GM18526 (cell line): Measurements from ENCODE around the gene SLC24A4.

Experiments
- POLR2A ChIP-seq: IDR thresholded peaks from 3 replicates; pipeline ENCODE4 v1.6.1; 2011; ENCODE audit not compliant: insufficient read length; ENCODE audit errors: extremely low read depth

Gene SLC24A4

DNA sequence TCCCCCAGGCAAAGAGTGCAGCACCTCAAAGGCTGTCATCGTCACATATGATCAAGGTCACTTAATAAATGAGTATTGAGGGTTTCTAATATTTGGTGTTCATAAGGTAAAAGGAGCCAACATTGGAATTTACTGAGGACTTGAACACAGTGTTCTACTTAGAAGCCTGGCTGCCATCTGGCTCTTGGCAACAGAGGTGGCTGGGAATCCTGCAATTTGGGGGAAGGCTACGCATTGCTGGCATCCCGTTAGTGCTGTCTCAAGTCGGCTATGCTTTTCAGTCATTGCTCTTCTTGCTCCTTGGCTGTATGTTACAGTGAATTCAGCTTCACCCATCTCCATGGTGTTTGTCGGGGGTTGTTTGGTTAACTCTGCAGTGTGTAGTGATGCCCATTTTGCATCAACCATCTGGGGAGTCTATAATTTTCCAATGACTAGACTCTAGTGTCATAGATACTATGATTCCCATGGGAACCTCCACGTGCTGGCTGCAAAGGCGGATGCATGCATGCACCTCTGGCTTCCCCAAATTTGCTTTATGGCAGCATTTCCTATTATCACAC lies 12.9 kb upstream of the SLC24A4 start:
- TF ChIP-seq POLR2A: no peak

DNA sequence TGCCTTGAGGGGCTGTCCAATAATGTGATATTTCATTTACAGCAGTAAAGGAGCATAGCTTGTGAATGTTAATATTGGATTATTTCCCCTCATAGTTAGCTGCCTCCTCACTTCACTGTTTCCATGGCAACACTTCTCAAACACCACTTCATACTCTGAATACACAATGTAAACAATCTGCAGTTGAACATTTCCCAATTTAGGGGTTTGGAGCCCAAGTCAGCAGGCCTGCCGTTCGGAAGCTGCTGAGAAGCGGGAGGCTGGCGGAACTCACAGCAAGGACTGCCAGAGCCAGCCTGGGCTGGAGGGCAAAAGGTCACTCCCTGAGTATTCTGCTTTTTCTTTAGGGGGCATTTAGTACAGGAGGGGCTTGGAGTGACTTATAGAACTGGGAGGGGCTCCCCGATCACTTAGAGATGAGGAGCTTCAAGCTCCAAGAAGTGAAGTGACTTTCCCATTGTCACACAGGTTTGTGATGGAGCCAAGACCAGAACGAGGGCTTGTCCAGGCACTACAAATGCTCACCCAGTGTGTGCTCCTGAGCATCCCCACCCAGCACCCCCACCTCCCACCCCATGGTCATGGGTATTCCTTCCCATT lies 12.1 kb upstream of the SLC24A4 start:
- no peak for TF ChIP-seq POLR2A

DNA sequence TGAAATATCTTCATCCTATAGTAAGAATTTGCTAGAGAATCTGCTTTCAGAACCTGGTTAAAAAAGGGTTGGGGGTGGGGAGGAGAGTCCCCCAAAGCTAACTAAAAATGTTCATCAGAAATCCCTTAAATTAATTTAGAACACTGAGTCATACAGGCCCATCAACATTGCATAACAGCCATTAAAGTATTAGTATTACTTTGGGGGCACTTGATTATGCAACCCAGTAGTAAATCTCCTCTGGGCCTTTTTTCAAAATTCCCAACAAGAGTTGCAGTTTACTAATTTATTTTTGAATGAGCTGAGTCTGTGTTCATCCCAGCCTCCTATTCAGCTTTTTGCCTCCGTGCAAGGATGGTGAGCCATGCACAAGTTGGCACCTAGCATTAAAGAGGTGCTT lies 8.8 kb upstream of the SLC24A4 start:
- TF ChIP-seq POLR2A: no peak

DNA sequence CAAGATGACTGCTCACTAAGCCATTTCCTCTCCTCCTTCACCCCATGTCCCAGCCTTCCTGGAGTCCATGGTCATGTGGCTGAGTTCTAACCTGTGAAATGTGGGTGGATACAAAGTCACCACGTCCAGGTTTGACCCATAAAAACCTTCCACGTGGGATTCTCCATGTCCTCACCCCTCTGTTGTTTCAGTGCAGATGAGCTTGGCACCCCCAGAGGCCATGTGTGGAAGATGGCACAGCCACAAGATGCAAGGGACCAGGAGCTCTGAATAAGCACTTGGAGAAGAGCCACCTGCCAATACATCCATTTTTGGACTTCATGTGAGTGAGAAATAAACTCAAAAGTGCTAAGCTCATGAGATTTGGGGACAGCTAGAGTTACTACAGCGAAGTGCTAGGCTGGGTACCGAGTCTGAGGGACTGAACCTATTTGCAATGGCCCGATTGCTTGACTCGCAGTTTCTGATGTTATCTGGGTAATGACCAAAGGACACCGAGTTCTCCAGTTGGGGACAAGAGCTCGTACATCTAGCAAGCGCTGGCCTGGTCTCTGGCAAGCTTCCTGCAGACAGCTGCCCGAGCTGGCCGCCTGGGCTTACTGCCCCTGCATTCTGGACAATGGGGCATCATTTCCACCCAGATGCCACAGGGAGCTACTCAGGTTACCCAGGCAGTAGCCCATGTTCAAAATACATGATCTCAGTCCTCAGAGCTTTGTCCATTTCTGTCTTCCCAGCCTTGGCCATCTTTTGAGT lies 7.7 kb upstream of the SLC24A4 start:
- no peak for TF ChIP-seq POLR2A

DNA sequence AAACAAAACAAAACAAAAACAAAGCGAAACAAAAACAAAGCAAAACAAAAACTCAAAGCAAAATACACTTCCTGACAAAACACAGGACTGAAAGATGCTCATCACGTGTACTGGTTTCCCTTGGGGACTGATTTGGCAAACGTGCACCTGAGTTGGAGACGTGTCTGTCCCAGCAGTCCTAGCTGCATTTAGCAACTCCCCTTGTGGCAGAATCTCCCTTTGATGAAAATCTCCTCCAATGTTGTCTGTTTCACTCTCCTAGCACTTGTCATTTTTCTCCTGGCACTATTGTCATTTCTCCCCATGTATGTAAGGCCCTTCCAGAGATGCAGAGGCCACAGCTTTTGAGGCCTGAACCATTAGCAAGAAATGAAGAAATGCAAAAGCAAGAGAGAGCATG lies 6.8 kb upstream of the SLC24A4 start:
- TF ChIP-seq POLR2A: no peak

DNA sequence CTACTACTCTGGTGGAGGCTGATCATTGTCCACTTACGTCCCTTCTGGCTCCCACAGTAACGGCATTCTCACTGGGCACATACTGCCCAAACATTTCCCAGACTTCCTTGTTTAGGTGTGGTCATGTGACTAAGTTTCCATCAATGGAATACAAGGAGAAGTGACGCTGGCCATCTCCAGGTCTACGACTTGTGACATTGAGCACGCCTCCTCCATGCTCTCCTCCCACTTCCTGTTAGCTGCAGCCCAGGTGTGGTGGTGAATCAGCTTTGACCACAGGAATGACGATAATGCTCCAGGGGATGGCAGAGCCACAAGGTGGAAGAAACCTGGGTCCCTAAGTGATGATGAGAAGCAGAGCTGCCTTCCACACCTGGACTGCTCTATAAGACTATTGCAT lies 6.0 kb upstream of the SLC24A4 start:
- TF ChIP-seq POLR2A: no peak

DNA sequence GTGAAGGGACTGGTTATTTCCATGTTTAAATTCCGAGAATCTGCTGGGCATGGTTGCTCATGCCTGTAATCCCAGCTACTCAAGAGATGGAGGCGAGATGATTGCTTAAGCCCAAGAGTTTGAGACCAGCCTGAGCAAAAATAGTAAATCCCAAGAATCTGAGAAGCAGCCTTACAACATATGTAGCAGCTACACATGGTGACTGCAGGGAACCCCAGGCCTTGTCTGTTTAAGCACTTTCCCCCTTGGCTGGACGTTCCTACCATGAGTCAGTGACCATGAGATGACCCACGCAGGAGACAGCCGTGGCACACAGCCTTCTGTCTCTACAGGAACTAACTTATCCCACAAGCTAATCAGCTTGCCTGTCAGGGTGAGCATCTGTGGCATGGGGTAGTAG lies 5.5 kb upstream of the SLC24A4 start:
- no peak for TF ChIP-seq POLR2A

DNA sequence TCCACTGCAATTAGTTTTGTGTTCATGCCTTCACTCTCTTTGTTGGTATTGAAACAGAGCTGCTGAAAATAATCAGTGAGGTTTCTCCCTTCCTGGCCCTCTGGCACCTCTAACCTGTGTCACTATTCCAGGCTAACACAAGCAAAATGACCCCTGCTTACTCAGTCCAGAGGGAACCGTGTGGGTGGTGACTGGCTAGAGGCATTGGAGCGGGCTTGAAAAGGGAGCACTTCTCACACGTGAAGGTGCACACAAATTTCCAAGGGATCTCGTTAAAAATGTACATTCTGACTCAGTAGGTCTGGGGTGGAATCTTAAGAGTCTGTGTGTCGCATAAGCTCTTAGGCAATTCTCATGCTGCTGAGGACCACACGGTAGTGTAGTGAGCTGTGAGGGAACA lies 1.3 kb upstream of the SLC24A4 start:
- TF ChIP-seq POLR2A: no peak

DNA sequence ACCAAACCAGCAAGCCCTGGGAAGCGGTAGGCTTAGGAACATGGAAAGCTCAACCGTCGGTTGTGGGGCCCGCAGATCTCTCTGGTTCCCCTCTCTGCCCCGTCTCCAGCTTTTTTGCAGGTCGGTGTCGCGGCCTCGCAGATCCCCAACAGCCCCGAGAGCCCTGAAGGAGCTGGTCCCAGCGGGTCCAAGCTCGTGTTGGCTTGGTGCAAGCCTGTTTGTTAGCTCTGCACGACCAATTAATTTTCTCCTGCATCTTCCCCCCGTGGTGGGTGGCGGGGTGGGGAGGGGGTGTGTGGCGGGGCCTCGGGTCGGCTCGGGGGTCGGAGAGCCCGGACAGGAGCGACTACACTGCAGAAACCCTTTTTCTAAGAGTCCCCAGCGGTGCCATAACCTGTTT lies 449 bp upstream of the SLC24A4 start:
- TF ChIP-seq POLR2A: no peak

DNA sequence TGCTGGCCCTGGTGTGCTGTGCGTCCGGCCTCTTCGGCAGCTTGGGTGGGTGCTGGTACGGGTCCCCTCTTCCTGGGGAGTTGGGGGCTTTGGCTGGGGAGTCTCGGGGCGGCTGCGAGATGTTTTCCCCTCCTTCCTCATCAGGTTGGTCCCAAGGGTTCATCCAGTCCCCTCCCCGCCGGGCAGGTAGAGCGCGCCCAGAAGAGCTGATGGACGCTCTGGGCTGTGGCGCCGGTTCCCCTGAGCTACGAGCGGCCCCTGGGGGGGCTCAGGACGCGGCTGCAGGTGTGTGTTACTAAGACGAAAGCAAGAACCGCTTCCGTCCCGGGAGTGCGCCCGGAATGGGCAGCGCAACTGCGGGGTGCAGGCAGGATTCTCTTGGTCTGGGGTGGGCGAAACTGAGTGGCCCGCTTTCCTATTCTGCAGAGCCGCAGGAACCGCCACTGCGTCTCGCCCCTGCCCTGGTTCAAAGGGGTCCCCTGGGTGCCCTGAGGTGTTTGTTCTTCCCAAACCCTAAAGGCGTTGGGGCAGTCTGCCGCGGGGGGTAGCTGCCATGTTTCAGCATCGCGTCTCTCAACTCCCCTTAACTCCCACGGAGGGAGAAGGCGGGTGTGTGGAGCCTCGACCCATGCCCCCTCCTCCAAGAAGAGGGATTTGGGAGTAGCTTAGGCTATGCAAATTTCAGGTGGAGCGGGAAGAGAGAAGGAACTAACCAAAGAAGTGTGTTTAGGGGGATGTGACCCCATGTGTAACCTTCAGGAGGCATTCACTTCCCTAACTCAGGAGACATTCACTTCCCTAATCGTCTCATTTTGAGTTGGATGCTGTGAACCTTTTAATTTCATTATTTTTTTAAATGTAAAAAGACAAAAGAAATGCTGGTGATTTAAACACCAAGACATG lies 1.2 kb downstream of the SLC24A4 start:
- TF ChIP-seq POLR2A: no peak

DNA sequence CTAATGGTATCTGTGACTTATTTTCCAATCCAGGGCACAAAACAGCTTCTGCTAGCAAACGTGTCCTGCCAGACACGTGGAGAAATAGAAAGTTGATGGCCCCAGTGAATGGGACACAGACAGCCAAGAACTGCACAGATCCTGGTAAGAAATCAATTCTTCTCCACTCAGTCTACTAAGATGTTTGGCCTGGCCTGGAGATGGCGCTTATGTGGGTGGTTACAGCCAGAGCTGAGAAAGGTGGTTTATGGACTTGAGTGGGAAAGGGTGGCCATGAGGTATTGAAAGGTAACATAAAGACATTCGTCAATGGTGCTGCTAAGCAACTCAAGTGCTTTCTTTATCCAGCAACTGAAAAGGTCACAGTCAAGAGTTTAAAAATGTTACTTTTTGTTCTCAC lies 2.9 kb downstream of the SLC24A4 start:
- no peak for TF ChIP-seq POLR2A

DNA sequence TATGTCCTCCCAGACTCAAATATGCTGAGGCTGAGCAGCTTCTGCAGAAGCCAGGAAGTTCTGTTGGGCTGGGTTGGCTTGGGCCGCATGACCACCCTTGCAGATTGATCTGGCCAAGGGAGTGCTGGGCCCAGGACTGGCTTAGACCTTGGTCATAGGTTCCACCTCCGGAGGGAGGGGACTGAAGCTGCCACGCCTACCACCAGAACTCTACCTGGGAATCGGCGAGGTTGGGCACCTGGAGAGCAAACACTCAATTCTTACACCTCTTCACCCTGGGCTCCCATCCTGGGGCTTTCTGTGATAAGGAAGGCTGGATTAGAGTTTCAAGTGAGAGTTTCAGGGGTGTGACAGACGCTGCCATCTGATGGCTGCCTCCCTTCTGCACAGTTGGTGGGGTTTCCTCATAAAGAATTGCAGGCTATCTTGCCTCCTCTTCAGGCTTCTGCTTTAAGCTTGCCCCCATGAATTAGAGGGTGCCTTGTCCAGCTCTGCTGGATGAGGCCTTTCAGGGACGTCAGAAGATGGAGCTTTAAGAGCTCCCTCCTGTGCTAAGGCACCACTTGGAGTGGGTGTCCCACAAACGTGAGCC lies 5.8 kb downstream of the SLC24A4 start:
- TF ChIP-seq POLR2A: no peak

DNA sequence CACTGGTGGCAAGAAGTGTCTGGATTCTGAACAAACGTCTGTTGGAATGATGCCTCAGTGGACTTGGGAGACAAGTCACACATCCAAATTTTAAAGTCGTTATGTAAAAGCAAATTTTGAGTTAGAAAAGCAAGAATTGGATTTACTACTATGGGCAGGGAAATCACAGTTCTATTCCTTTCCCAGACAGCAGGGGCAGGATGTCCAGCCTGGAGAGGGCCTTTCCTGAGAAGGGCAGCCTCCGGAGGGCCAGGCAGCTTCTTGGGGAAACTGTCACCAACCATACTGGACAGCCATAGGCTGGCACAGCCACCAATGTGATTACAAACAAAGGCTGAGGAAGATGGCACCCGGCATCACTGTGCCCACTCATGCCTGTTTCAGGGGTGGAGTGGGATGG lies 11.1 kb downstream of the SLC24A4 start:
- no peak for TF ChIP-seq POLR2A

DNA sequence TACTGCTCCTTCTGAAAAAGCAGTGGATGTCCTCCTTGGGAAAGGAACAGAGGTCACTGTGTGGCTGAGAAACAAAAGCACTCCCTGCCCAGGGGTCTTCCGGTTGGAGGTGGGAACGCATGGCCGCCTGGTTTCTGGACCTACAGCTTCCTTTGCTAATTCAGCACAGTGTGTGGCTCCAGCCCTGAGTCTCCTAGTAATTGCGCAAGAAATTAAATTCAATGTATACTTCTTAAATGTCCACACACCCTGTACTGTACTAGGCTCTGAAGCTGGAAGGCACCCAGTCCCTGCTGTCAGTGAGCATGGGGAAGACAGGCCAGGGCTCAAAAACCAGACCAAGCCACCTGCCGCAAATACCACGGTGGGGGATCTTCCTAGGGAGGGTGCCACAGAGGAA lies 13.4 kb downstream of the SLC24A4 start:
- no peak for TF ChIP-seq POLR2A

DNA sequence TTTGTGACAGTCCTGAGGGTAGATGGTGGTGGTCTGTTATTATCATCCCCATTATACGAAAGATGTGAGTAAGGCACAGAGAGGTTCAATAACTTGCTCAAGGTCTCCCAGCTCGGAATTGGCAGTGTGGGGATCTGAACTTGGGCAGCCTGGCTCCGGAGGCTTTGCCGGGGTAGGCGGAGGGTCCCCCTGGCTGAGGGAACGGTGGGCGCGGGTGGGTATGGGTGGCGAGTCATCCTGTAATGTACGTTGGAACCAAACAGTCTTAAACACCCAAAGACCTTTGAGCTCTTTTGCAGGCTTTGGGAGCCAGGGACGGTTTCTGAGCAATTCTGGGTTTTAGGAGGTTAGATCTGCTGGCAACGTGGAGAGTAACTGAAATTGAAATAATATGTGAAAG lies 16.5 kb downstream of the SLC24A4 start:
- no peak for TF ChIP-seq POLR2A

DNA sequence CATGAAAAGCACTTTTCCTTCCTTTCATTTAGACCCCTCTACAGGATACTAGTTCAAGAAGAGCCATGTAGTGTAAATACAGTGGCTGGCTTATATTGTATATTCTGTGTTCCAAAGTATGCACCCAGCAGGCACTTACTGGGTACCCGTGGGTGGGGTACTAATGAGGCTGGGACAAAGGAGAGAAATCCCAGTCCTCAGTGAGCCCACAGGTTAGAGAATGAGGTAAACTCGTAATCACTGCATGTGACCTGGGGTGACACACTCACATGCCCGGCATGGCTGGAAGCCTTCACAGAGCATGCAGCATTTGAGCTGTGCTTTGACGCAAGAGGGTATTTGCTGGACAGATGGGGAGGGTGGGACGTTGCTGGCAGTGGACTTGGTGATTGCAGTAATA lies 17.1 kb downstream of the SLC24A4 start:
- TF ChIP-seq POLR2A: no peak

DNA sequence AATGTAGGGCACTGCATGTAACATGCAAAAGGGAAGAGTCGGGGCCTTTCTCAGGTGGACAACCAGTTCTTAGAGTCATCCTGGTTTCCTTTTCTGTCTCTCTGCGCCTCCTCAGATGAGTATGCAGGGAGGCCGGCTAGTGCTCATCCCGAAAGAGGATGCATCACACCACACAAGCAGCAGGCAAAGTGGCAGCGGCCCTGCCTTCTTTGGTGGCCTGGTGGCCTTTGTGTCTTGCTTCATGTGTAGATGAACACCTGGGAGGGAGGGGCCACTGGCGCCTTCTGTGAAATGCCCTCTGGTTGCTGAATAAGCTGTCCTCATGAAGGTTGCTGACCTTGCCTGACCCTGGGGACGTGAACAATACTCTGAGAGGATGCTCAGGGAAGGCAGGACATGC lies 18.0 kb downstream of the SLC24A4 start:
- no peak for TF ChIP-seq POLR2A
